ENCODE data around the gene ADTRP. TPM values are rescaled to one million over a fixed set of nuclear protein-coding genes. Genes with fewer than 3 reads are reported as not detected.

The ADTRP gene
- total RNA-seq, 1 donor from 2014 or later: 0.68 TPM

DNA sequence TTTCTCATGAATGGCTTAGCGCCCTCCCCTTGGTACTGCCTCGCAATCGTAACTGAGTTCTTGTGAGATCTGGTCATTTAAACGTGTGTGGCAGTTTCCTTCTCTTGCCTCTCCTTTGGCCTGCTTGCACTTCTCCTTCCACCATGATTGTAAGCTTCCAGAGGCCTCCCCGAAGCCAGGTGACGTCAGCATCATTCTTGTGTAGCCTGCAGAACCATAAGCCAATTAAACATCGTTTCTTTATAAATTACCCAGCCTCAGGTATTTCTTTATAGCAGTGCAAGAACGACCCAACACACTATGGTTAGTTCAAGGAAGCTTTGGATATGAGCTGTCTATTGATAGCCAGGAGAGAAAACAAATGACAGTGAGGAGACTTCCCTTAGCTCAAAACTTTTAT is 29.5 kb upstream of the ADTRP start:
- Mint-ChIP-seq H3K27ac (ENCODE audit: unreplicated experiment) (no peak overlapping the region), H3K4me3 (ENCODE audit: unreplicated experiment) (no peak overlapping the region), H3K36me3 (ENCODE audit: low read depth, unreplicated experiment) (peaks cover 1% of the 10 kb centered on the region), H3K27me3 (ENCODE audit: low read depth, unreplicated experiment) (no peaks in the 10 kb centered on the region), H3K9me3 (ENCODE audit: unreplicated experiment) (peaks cover 3% of the 10 kb centered on the region), H3K4me1 (ENCODE audit: low read depth, unreplicated experiment) (peaks cover 33% of the 10 kb centered on the region)
- Histone ChIP-seq H3K9ac (ENCODE audit: low read length) (no peak overlapping the region), H3K4me1 (ENCODE audit: insufficient read depth, low read length) (peaks cover 13% of the 10 kb centered on the region), H4K20me1 (ENCODE audit: insufficient read depth, low read length) (no peaks in the 10 kb centered on the region), H3K27me3 (ENCODE audit: insufficient read depth, low read length) (no peaks in the 10 kb centered on the region), H3K4me2 (ENCODE audit: low read length) (no peak overlapping the region), H3K79me2 (ENCODE audit: insufficient read depth, low read length) (no peaks in the 10 kb centered on the region), H3K4me3 (ENCODE audit: insufficient read depth, low read depth, low read length) (no peak overlapping the region), H2AFZ (ENCODE audit: low read depth, low read length) (no peak overlapping the region), H3K9me3 (ENCODE audit: insufficient read depth, low read depth, low read length) (no peaks in the 10 kb centered on the region), H3K27ac (ENCODE audit: low read depth, low read length) (no peak overlapping the region), H3K36me3 (ENCODE audit: insufficient read depth, low read length) (no peaks in the 10 kb centered on the region)
- DNase-seq (ENCODE audit: low read depth) (no peak), FAIRE-seq (no peak)
- TF ChIP-seq, protein P1, sequence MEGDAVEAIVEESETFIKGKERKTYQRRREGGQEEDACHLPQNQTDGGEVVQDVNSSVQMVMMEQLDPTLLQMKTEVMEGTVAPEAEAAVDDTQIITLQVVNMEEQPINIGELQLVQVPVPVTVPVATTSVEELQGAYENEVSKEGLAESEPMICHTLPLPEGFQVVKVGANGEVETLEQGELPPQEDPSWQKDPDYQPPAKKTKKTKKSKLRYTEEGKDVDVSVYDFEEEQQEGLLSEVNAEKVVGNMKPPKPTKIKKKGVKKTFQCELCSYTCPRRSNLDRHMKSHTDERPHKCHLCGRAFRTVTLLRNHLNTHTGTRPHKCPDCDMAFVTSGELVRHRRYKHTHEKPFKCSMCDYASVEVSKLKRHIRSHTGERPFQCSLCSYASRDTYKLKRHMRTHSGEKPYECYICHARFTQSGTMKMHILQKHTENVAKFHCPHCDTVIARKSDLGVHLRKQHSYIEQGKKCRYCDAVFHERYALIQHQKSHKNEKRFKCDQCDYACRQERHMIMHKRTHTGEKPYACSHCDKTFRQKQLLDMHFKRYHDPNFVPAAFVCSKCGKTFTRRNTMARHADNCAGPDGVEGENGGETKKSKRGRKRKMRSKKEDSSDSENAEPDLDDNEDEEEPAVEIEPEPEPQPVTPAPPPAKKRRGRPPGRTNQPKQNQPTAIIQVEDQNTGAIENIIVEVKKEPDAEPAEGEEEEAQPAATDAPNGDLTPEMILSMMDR (IDR thresholded peaks at IDR 0.05; ENCODE audit: insufficient read depth, low read depth, low read length): no peak
- TF ChIP-seq EZH2 (IDR thresholded peaks at IDR 0.05; ENCODE audit: insufficient read depth, low read length): no peak

DNA sequence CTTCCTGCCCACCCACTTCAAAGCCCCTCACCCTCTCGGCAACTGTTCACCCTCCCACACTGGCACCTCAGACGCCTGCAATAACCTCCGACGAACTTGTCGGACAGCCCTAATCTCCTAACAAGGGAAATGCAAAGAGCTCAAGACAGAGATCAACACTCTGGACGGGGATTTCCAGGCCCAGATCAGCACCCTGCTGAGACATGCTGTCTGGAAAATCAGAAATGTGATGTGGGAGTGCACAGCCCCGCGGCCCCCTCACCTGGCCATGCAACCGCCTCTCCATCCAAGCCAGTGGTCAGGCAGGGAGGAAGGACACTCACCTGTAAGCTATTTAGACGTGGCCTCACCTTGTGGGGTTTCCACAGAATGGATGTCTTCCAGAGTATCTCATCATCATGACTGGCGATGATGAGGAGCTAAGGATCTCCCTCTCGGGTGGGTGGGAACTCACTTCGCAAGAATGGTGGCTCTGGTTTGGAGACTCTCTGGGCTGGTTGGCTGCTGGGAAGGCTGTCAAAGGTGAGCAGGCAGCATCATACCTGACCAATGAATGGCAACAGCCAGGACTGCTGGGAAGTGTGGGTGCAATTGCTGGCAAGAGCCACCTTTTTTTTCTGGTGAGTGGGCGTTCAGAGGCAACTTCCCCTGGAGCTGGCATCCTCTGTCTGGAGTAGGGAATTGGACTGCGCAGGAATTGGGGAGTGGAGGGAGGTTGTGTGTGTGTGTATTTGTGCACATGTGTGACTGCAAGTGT is 28.1 kb upstream of the ADTRP start:
- TF ChIP-seq, protein P1 (IDR thresholded peaks at IDR 0.05; ENCODE audit: insufficient read depth, low read depth, low read length): no peak
- no peak for TF ChIP-seq EZH2 (IDR thresholded peaks at IDR 0.05; ENCODE audit: insufficient read depth, low read length)
- Histone ChIP-seq H3K4me1 (ENCODE audit: insufficient read depth, low read length) (peaks cover 13% of the 10 kb centered on the region), H3K36me3 (ENCODE audit: insufficient read depth, low read length) (no peaks in the 10 kb centered on the region), H3K4me3 (ENCODE audit: insufficient read depth, low read depth, low read length) (no peak overlapping the region), H4K20me1 (ENCODE audit: insufficient read depth, low read length) (no peaks in the 10 kb centered on the region), H3K79me2 (ENCODE audit: insufficient read depth, low read length) (no peaks in the 10 kb centered on the region), H3K27ac (ENCODE audit: low read depth, low read length) (no peak overlapping the region), H3K4me2 (ENCODE audit: low read length) (no peak overlapping the region), H3K9me3 (ENCODE audit: insufficient read depth, low read depth, low read length) (no peaks in the 10 kb centered on the region), H3K27me3 (ENCODE audit: insufficient read depth, low read length) (no peaks in the 10 kb centered on the region), H2AFZ (ENCODE audit: low read depth, low read length) (no peak overlapping the region), H3K9ac (ENCODE audit: low read length) (no peak overlapping the region)
- no peak for FAIRE-seq
- Mint-ChIP-seq H3K4me1 (ENCODE audit: low read depth, unreplicated experiment) (peaks cover 33% of the 10 kb centered on the region), H3K9me3 (ENCODE audit: unreplicated experiment) (peaks cover 3% of the 10 kb centered on the region), H3K4me3 (ENCODE audit: unreplicated experiment) (no peak overlapping the region), H3K27me3 (ENCODE audit: low read depth, unreplicated experiment) (no peaks in the 10 kb centered on the region), H3K36me3 (ENCODE audit: low read depth, unreplicated experiment) (peaks cover 1% of the 10 kb centered on the region), H3K27ac (ENCODE audit: unreplicated experiment) (peak overlapping the region; percentile 1)
- DNase-seq (ENCODE audit: low read depth): no peak

Measured in astrocyte (in vitro differentiated cells and primary cell).